NCI-H69 (cell line): Measurements from ENCODE around the gene FBXO46.

Experiments used
- DNase-seq: peaks from one replicate; lab custom pipeline; 2025; lab: John Stamatoyannopoulos, UW

The FBXO46 gene

GRCh38 chr19:45682908-45683307 lies 47.8 kb downstream of the FBXO46 start:
- DNase-seq, result no peak

GRCh38 chr19:45682117-45682516 lies 48.6 kb downstream of the FBXO46 start:
- no peak for DNase-seq

GRCh38 chr19:45681391-45682015 lies 49.2 kb downstream of the FBXO46 start:
- DNase-seq, result peak; percentile 89

- DNase-seq, result peak; percentile 93
Measured at GRCh38 chr19:45677351-45678230, 53.1 kb downstream of the FBXO46 start.

GRCh38 chr19:45676851-45677263 lies 53.8 kb downstream of the FBXO46 start:
- peak; percentile 69 for DNase-seq

GRCh38 chr19:45674946-45675345 lies 55.8 kb downstream of the FBXO46 start:
- no peak for DNase-seq

GRCh38 chr19:45670670-45671453 lies 59.8 kb downstream of the FBXO46 start:
- DNase-seq, result peak; percentile 75

GRCh38 chr19:45668342-45668871 lies 62.3 kb downstream of the FBXO46 start:
- DNase-seq, result peak; percentile 63

GRCh38 chr19:45667620-45668341 lies 62.9 kb downstream of the FBXO46 start, which contains the start of gene GIPR:
GIPR (plus strand) TSS chr19:45668221; CDS start chr19:45669521, 1,300 bp downstream.
- peak; percentile 67 for DNase-seq

GRCh38 chr19:45664575-45664974 lies 66.1 kb downstream of the FBXO46 start:
- no peak for DNase-seq

- no peak for DNase-seq
Measured at GRCh38 chr19:45663800-45664199, 66.9 kb downstream of the FBXO46 start.

- DNase-seq, result no peak
Measured at GRCh38 chr19:45660636-45661035, 70.1 kb downstream of the FBXO46 start.
